ENCODE measurements around the gene SHISA8.

Gene SHISA8

GRCh38 chr22:41902932-41903421 lies 11.9 kb downstream of the SHISA8 start:
- Histone ChIP-seq H3K27ac (ENCODE audit: insufficient read depth in 1 of 2, low read depth in 1 of 2, low read length in 2 of 2, poor library complexity in 1 of 2, severe bottlenecking in 2 of 2) (no peak overlapping the region), H3K4me1 (ENCODE audit: control extremely low read depth in 1 of 4, control insufficient read depth in 4 of 4, insufficient read depth in 4 of 4, low read length in 3 of 4) (peaks cover 0 to 4% (median 1%) of the 10 kb centered on the region in 4 experiments), H3K9me3 (ENCODE audit: control extremely low read depth in 1 of 5, control insufficient read depth in 4 of 5, insufficient read depth in 2 of 5, low read depth in 1 of 5, low read length in 4 of 5) (no peaks in the 10 kb centered on the region), H3K4me3 (ENCODE audit: control insufficient read depth in 1 of 7, extremely low read depth in 1 of 7, insufficient read depth in 4 of 7, low read depth in 2 of 7, low read length in 6 of 7) (no peak overlapping the region), H3K27me3 (replicated peaks in 2 of 5; ENCODE audit: control insufficient read depth in 4 of 5, insufficient read depth in 5 of 5, low read length in 4 of 5) (no peaks in the 10 kb centered on the region), H3K36me3 (ENCODE audit: control insufficient read depth in 4 of 4, insufficient read depth in 4 of 4, low read length in 3 of 4) (peaks cover 13 to 93% (median 72%) of the 10 kb centered on the region in 4 experiments)
- WGBS (ENCODE audit: insufficient coverage), result 97% methylated on average over 14 of the region's 15 CpGs
- ChIA-PET POLR2A (no interaction called here), CTCF (interaction anchor here (0.8 to 2.1 kb wide), 7 partner anchors 10 to 205 kb away, joined by 3 to 5 read pairs (median 3); no protein-coding TSS in a partner anchor)
- no peak for DNase-seq

GRCh38 chr22:41902016-41902415 lies 12.9 kb downstream of the SHISA8 start:
- Histone ChIP-seq H3K36me3 (ENCODE audit: control insufficient read depth in 4 of 4, insufficient read depth in 4 of 4, low read length in 3 of 4) (peaks cover 13 to 93% (median 74%) of the 10 kb centered on the region in 4 experiments), H3K27me3 (replicated peaks in 2 of 5; ENCODE audit: control insufficient read depth in 4 of 5, insufficient read depth in 5 of 5, low read length in 4 of 5) (no peaks in the 10 kb centered on the region), H3K9me3 (ENCODE audit: control extremely low read depth in 1 of 5, control insufficient read depth in 4 of 5, insufficient read depth in 2 of 5, low read depth in 1 of 5, low read length in 4 of 5) (no peaks in the 10 kb centered on the region), H3K27ac (ENCODE audit: insufficient read depth in 1 of 2, low read depth in 1 of 2, low read length in 2 of 2, poor library complexity in 1 of 2, severe bottlenecking in 2 of 2) (no peak overlapping the region), H3K4me3 (ENCODE audit: control insufficient read depth in 1 of 7, extremely low read depth in 1 of 7, insufficient read depth in 4 of 7, low read depth in 2 of 7, low read length in 6 of 7) (no peak overlapping the region), H3K4me1 (ENCODE audit: control extremely low read depth in 1 of 4, control insufficient read depth in 4 of 4, insufficient read depth in 4 of 4, low read length in 3 of 4) (no peaks in the 10 kb centered on the region)
- CTCF ChIA-PET, result interaction anchor here (0.9 to 1.8 kb wide), 4 partner anchors 27 to 204 kb away, joined by 3 to 5 read pairs (median 3); no protein-coding TSS in a partner anchor
- 97% methylated on average over 7 of the region's 7 CpGs for WGBS (ENCODE audit: insufficient coverage)
- POLR2A ChIA-PET, result no interaction called here
- no peak for DNase-seq

- no peaks in the 10 kb centered on the region for H3K4me1 ChIP-seq (ENCODE audit: control extremely low read depth in 1 of 4, control insufficient read depth in 4 of 4, insufficient read depth in 4 of 4, low read length in 3 of 4)
- CTCF ChIA-PET, result interaction anchor here (0.9 to 1.3 kb wide), 3 partner anchors 8 to 155 kb away, joined by 3 read pairs; no protein-coding TSS in a partner anchor
- WGBS (ENCODE audit: insufficient coverage), result 98% methylated on average over 7 of the region's 8 CpGs
Measured at GRCh38 chr22:41900652-41901312, 14.1 kb downstream of the SHISA8 start.

GRCh38 chr22:41899992-41900651 lies 14.8 kb downstream of the SHISA8 start:
- WGBS (ENCODE audit: insufficient coverage), result 96% methylated on average over 11 of the region's 13 CpGs
- no peak overlapping the region for H3K27ac ChIP-seq (ENCODE audit: insufficient read depth in 1 of 2, low read depth in 1 of 2, low read length in 2 of 2, poor library complexity in 1 of 2, severe bottlenecking in 2 of 2)
- peaks cover 15 to 89% (median 74%) of the 10 kb centered on the region in 4 experiments for H3K36me3 ChIP-seq (ENCODE audit: control insufficient read depth in 4 of 4, insufficient read depth in 4 of 4, low read length in 3 of 4)
- no peak overlapping the region for H3K4me3 ChIP-seq (ENCODE audit: control insufficient read depth in 1 of 7, extremely low read depth in 1 of 7, insufficient read depth in 4 of 7, low read depth in 2 of 7, low read length in 6 of 7)
- no peak for DNase-seq
- no peaks in the 10 kb centered on the region for H3K4me1 ChIP-seq (ENCODE audit: control extremely low read depth in 1 of 4, control insufficient read depth in 4 of 4, insufficient read depth in 4 of 4, low read length in 3 of 4)
- no peaks in the 10 kb centered on the region for H3K27me3 ChIP-seq (replicated peaks in 2 of 5; ENCODE audit: control insufficient read depth in 4 of 5, insufficient read depth in 5 of 5, low read length in 4 of 5)
- CTCF ChIA-PET, result interaction anchor here (1.3 kb wide), 1 partner anchor 8 kb away, joined by 3 read pairs; no protein-coding TSS in a partner anchor
- H3K9me3 ChIP-seq (ENCODE audit: control extremely low read depth in 1 of 5, control insufficient read depth in 4 of 5, insufficient read depth in 2 of 5, low read depth in 1 of 5, low read length in 4 of 5), result no peaks in the 10 kb centered on the region
- POLR2A ChIA-PET, result no interaction called here

More at GRCh38 chr22:41900652-41901312, 14.1 kb downstream of the SHISA8 start:
- no peak overlapping the region for H3K27ac ChIP-seq (ENCODE audit: insufficient read depth in 1 of 2, low read depth in 1 of 2, low read length in 2 of 2, poor library complexity in 1 of 2, severe bottlenecking in 2 of 2)
- H3K4me3 ChIP-seq (ENCODE audit: control insufficient read depth in 1 of 7, extremely low read depth in 1 of 7, insufficient read depth in 4 of 7, low read depth in 2 of 7, low read length in 6 of 7), result no peak overlapping the region
- no peaks in the 10 kb centered on the region for H3K9me3 ChIP-seq (ENCODE audit: control extremely low read depth in 1 of 5, control insufficient read depth in 4 of 5, insufficient read depth in 2 of 5, low read depth in 1 of 5, low read length in 4 of 5)
- peaks cover 15 to 93% (median 78%) of the 10 kb centered on the region in 4 experiments for H3K36me3 ChIP-seq (ENCODE audit: control insufficient read depth in 4 of 4, insufficient read depth in 4 of 4, low read length in 3 of 4)
- no peak for DNase-seq
- H3K27me3 ChIP-seq (replicated peaks in 2 of 5; ENCODE audit: control insufficient read depth in 4 of 5, insufficient read depth in 5 of 5, low read length in 4 of 5), result no peaks in the 10 kb centered on the region
- POLR2A ChIA-PET, result no interaction called here

GRCh38 chr22:41899110-41899509 lies 15.8 kb downstream of the SHISA8 start:
- Histone ChIP-seq H3K9me3 (ENCODE audit: control extremely low read depth in 1 of 5, control insufficient read depth in 4 of 5, insufficient read depth in 2 of 5, low read depth in 1 of 5, low read length in 4 of 5) (no peaks in the 10 kb centered on the region), H3K36me3 (ENCODE audit: control insufficient read depth in 4 of 4, insufficient read depth in 4 of 4, low read length in 3 of 4) (peaks cover 11 to 88% (median 77%) of the 10 kb centered on the region in 4 experiments), H3K4me3 (ENCODE audit: control insufficient read depth in 1 of 7, extremely low read depth in 1 of 7, insufficient read depth in 4 of 7, low read depth in 2 of 7, low read length in 6 of 7) (no peak overlapping the region), H3K27me3 (replicated peaks in 2 of 5; ENCODE audit: control insufficient read depth in 4 of 5, insufficient read depth in 5 of 5, low read length in 4 of 5) (no peaks in the 10 kb centered on the region), H3K4me1 (ENCODE audit: control extremely low read depth in 1 of 4, control insufficient read depth in 4 of 4, insufficient read depth in 4 of 4, low read length in 3 of 4) (no peaks in the 10 kb centered on the region), H3K27ac (ENCODE audit: insufficient read depth in 1 of 2, low read depth in 1 of 2, low read length in 2 of 2, poor library complexity in 1 of 2, severe bottlenecking in 2 of 2) (no peak overlapping the region)
- CTCF ChIA-PET, result interaction anchor here (1.3 kb wide), 1 partner anchor 9 kb away, joined by 3 read pairs; no protein-coding TSS in a partner anchor
- DNase-seq, result no peak
- 92% methylated on average over 4 of the region's 5 CpGs for WGBS (ENCODE audit: insufficient coverage)
- POLR2A ChIA-PET, result no interaction called here

- CTCF ChIA-PET, result no interaction called here
- H3K4me3 ChIP-seq (ENCODE audit: control insufficient read depth in 1 of 7, extremely low read depth in 1 of 7, insufficient read depth in 4 of 7, low read depth in 2 of 7, low read length in 6 of 7), result no peak overlapping the region
- 100% methylated on average over 11 of the region's 11 CpGs for WGBS (ENCODE audit: insufficient coverage)
- DNase-seq, result no peak
- no peaks in the 10 kb centered on the region for H3K4me1 ChIP-seq (ENCODE audit: control extremely low read depth in 1 of 4, control insufficient read depth in 4 of 4, insufficient read depth in 4 of 4, low read length in 3 of 4)
- no peaks in the 10 kb centered on the region for H3K27me3 ChIP-seq (replicated peaks in 2 of 5; ENCODE audit: control insufficient read depth in 4 of 5, insufficient read depth in 5 of 5, low read length in 4 of 5)
- peaks cover 12 to 88% (median 77%) of the 10 kb centered on the region in 4 experiments for H3K36me3 ChIP-seq (ENCODE audit: control insufficient read depth in 4 of 4, insufficient read depth in 4 of 4, low read length in 3 of 4)
- POLR2A ChIA-PET, result no interaction called here
- no peak overlapping the region for H3K27ac ChIP-seq (ENCODE audit: insufficient read depth in 1 of 2, low read depth in 1 of 2, low read length in 2 of 2, poor library complexity in 1 of 2, severe bottlenecking in 2 of 2)
- H3K9me3 ChIP-seq (ENCODE audit: control extremely low read depth in 1 of 5, control insufficient read depth in 4 of 5, insufficient read depth in 2 of 5, low read depth in 1 of 5, low read length in 4 of 5), result no peaks in the 10 kb centered on the region
Measured at GRCh38 chr22:41898645-41899044, 16.2 kb downstream of the SHISA8 start.
